DMS114 treated with DMSO at 0.1 percent for 48 hours (cell line): Measurements from ENCODE around the gene KIF21B.

Experiments used
- DNase-seq: peaks from one replicate; lab custom pipeline; 2025; ENCODE audit not compliant: unreplicated experiment; lab: John Stamatoyannopoulos, UW

The KIF21B gene

GRCh38 chr1:201000391-201000790 is 23.1 kb downstream of the KIF21B start:
- DNase-seq, result no peak

DNA sequence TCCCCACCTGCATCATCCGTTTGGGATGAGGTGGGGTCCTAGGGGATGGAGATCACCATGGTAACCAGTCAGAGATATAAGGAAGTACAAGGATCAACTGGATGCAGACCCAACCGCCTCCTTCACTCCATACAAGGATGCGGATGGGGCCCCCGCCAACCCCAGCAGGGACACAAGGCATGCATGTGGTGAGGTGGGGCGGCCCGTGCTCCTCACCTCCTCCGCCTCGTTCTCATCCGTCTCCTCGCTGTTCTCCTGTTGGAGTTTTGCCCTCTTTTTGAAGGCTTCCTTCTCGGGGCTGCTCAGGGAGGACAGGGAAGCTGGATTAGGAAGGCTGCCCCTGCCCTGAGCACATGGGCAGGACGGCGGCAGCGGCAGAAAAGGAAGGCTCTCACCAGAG is 23.8 kb downstream of the KIF21B start:
- no peak for DNase-seq

GRCh38 chr1:200998323-200998722 is 25.2 kb downstream of the KIF21B start:
- no peak for DNase-seq

GRCh38 chr1:200992382-200993048 is 31.0 kb downstream of the KIF21B start:
- DNase-seq, result no peak

DNA sequence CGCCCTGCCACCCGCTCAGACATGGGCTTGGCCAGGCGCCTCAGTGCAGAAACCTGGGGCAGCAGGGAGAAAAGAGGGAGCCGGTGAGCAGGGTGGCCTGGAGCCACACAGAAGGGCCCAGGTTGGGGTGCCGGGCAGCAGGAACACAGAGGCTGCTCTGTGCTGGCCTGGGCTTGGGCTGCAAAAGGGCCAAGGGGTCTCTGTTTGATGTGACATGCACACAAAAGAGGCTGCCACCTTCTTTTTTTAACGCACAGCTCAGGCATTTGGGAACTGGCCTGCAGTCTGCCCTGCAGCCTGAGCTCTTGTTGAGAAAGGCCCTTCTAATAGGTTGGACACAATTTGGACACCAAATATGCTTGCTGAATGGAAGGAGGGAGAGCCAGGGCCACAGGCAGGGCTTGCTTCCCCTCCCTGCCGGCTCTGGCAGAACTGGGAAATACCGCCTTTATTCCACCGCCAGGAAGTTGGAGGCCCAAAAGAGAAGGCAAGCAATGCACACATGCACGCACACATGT is 32.4 kb downstream of the KIF21B start:
- DNase-seq, result no peak

GRCh38 chr1:200990114-200990513 is 33.4 kb downstream of the KIF21B start:
- DNase-seq, result no peak

DNA sequence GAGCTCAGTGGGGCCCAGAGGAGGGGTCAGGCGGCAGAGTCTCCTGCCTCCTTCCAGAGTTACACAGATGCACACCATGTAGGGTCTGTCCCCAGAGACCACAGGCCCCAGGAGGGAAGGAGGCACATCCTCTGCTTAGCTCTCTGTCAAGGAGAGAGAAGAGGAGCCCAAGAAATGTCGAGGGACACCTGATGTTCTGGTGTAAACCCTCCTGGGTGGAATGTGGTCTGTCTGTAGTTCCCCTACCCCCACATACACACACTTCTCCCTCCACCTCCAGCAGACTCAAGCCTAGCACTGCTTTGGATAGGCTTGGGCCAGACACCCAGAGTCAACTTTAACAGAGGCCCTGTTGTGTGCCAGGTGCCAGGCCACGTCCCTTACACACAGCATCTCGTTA is 34.2 kb downstream of the KIF21B start:
- no peak for DNase-seq

DNA sequence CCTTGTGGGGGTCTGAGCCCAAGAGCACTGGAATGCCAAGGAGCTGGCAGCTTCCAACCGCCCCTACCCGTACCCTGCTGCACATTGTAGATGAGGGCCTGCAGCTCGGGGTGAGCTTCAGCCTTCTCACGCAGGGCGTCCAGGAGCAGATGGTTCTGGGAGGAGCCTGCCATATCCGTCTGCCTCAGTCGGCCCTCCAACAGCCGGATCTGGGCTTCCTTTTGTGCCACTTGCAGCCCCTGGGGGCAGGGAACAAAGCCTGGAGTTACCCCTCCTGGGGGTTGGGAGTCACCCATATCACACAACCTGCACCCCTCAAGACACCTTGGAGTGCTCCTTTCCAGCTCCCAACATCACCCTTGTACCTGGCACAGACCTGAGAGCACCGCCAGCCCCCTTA is 34.8 kb downstream of the KIF21B start:
- no peak for DNase-seq

GRCh38 chr1:200985481-200985880 is 38.0 kb downstream of the KIF21B start:
- no peak for DNase-seq

DNA sequence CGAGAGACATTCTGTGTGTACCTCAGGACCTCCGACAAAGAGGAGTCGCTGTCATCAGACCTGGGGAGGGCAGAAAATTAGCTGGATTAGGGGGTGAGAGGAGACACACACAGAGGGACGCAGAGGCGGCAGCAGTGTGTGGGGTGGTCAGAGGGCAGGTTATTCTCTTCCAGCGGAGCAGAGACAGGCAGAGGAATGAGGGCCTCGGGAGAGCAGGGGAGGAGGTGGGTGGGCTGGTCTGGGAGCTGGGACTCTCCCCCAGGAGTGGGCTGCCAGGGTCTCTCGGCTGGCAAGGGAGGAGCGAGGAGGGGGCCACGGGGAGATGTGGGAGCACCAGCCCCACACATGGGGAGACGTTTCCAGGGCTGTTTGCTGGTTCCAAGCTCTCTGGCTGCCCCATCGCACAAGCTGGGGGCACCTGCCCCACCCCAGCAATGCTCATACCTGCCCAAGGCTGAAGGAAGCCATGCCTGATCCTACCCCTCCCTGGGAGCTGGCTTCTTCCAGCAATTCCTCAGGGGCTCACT is 40.4 kb downstream of the KIF21B start:
- DNase-seq, result no peak

GRCh38 chr1:200982071-200982945 is 41.2 kb downstream of the KIF21B start:
- DNase-seq, result no peak

GRCh38 chr1:200981278-200981677 is 42.2 kb downstream of the KIF21B start:
- no peak for DNase-seq

DNA sequence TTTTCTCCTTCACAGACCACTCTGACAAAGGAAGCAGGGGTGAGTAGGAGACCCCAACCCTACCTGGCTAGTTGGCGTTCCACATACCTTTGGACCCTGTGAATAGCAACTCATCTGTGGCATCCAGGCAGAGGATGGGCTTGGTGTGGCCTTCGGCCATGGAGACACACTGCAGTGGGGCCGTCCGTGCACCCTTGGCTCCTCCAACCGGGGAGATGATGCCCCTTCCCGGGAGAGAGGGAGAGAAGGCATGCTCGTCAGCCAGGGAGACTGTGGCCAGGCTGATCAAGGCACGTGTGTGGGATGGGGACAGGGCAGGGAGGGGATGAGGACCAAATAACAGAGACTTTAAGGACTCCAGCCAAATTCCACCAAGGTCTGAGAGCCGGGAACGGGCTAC is 42.6 kb downstream of the KIF21B start:
- DNase-seq, result no peak

DNA sequence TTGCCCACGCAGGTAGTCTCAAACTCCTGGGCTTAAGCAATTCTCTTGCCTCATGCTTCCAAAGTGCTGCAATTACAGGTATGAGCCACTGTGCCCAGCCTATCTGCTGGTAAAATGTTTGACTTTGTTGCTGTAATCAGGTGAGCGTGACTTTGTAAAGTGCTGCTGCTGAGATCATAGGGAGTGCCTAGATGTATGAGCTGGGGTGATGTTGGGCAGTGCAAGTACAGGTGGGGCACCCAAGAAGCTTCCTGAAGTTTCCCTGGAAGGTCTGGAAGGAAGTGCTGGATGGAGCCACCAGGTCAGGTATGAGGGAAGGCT is 43.1 kb downstream of the KIF21B start:
- DNase-seq, result no peak

DNA sequence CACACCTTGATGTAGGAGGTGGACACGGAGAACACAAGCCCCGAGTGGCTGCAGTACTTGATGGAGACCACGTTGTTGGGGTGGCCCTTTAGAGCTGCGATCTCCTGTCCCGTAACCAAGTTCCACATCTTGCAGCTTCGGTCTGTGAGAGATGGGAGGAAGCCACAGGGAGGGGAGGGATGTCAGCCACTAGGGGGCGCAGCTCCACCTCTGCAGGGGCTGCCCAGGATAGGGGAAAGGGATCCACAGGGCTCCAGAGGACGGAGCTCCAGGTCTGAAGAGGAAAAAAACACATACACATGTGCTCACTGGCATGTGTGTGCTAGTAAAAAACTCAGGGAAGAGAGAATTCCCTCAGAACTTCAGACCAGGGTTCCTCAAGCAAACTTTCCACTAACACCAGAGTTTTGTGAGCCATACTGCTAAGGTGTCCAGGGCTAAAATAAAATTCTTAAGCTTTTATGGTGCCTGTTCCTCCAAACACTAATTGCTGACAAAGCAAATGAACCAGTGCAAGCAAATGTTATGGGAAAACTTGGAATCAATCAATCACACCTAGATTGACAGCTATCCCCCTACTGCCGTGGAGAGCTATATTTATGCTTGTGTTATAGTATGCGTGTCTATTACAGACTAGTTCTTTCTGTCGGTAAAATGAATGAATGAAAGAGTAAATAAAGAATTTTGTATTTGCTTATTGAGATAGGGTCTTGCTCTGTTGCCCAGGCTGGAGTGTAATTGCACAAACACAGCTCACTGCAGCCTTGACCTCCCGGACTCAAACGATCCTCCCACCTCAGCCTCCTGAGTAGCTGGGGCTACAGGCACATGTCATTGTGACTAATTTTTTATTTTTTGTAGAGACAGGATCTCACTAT is 43.7 kb downstream of the KIF21B start:
- DNase-seq, result peak; percentile 2

DNA sequence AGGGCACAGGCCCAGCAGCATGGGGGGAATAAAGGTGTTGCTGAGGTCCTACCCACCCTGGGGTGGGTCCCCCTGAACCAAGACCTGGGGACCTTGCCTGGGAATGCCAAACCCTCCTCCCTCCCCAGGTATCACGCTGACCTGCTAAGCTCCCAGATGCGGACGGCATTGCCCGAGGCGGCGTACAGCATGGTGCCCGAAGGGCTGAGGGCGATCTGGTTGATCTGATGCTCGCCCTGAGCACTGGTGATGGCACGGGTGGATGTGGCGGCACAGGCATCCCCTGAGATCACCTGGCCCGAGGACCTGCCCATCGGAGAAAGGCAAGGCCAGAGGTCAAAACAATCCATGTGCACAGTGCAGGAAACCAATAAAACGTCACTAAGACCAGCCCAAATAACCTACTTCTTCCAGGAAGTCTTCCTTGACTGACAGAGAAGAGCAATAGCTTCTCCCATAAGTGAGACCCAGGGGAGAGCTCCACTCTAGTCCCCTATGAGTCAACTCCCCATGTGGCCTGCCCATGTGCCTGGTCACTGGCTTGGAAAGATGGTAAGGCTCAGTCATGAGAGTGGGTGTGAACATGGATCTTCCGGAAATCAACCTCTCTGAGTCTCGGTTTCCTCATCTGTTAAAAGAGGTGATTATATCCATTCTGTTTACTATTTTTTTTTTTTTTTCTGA is 46.3 kb downstream of the KIF21B start:
- no peak for DNase-seq

- no peak for DNase-seq
Observed at GRCh38 chr1:200976634-200977033, 46.9 kb downstream of the KIF21B start.

- DNase-seq, result no peak
Observed at GRCh38 chr1:200975458-200975857, 48.1 kb downstream of the KIF21B start.

DNA sequence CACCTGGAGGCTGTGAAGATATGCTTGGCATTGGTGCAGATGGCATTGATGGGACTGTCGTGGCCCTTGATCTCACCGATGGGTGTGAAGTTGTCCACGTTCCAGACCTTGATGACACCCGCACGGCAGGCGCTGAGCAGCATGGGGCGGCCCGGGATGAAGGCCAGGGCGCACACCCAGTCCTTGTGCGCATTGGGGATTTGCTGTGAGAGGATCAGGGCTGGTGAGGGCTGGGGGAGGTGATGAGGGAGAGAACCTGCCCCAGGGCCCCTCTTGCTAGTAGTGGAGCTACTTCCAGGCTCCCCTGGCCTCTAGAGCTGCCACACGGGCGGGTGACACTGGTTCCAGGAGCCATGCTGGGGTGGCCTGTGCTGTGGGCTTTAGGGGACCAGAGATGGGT is 48.8 kb downstream of the KIF21B start:
- DNase-seq, result no peak

DNA sequence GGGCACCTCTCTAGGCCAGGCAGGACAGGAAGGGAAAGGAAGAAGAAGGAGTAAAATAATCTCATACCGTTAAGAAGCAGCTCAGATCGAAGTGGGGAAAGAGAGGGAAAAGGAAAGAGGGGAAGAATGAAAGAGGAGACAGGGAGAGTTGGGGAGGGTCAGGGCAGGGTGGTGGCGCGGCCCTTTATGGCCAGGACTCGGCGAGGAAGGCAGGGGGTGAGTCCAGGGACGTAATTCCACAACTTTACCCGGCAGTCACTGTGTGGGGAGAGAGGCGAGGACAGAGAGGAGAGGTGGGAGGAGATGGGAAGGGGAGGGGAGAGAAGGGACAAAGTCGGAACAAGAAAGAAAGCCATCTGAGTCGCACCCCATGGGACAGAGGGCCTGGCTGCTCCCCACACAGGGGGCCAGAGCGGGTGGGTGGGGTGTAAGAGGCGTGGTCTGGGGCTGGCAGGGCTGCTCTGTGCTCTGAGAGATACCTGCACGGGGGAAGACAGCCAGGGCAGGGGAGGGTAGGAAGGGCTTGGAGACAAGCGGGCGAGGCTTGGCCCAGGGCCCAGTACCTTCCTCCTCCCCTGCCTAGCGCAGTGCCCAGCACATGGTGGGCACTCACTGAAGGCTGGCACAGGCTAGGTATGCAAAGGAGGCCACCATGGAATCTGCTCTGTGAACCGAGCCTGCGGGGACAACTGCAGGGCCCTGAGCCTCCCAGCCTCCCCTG is 49.4 kb downstream of the KIF21B start:
- DNase-seq, result no peak
